ENCODE results near the gene CDK16. TPM values are rescaled to one million over a fixed set of nuclear protein-coding genes. Genes with fewer than 3 reads are reported as not detected.

The CDK16 gene
- total and polyA plus RNA-seq, 2 of the 4 experiments (the other 2 are of a cell fraction), result 85.3 to 106 TPM

- H4K5ac ChIP-seq (ENCODE audit: low read depth, low read length), result no peak overlapping the region
- ATAC-seq (ENCODE audit: low read depth) (no peak), DNase-seq (no peak)
- no peak overlapping the region for H3K56ac ChIP-seq (ENCODE audit: extremely low read depth, insufficient read depth, low read length)
- no peak overlapping the region for H3K4me2 ChIP-seq (ENCODE audit: low read depth, low read length)
- H3K4me3 ChIP-seq (ENCODE audit: insufficient read depth, low read depth, low read length), result no peak overlapping the region
- H3K27ac ChIP-seq (ENCODE audit: insufficient read depth, low read length), result no peak overlapping the region
- H3K9me3 ChIP-seq (ENCODE audit: control insufficient read depth, insufficient read depth, low read length), result no peaks in the 10 kb centered on the region
- no peak overlapping the region for H2BK5ac ChIP-seq (ENCODE audit: low read depth, low read length, poor library complexity, severe bottlenecking)
- no peak overlapping the region for H3K9ac ChIP-seq (ENCODE audit: low read depth, low read length)
- peaks cover 51% of the 10 kb centered on the region for H3K36me3 ChIP-seq (ENCODE audit: control insufficient read depth, insufficient read depth, low read length)
- ChIA-PET CTCF (no interaction called here), POLR2A (ENCODE audit: unreplicated experiment) (no interaction called here)
- no peak overlapping the region for H4K8ac ChIP-seq (ENCODE audit: low read depth in 2 of 2, low read length in 2 of 2)
- no peaks in the 10 kb centered on the region for H3K9me1 ChIP-seq (ENCODE audit: insufficient read depth, low read length)
- H3K27me3 ChIP-seq (ENCODE audit: control insufficient read depth, insufficient read depth, low read length), result peaks cover 22% of the 10 kb centered on the region; the same call in 1 of the 2 replicates
- H2AK9ac ChIP-seq (replicated peaks; ENCODE audit: low read depth, low read length, poor library complexity), result no peak overlapping the region
- dilution Hi-C loops (cut with HindIII; ENCODE audit: low sequenced_read_pairs, unreplicated experiment) (no loop called here), in situ Hi-C loops (cut with MboI; ENCODE audit: low sequenced_read_pairs) (no loop called here), intact Hi-C loops (cut with micrococcal nuclease) (no loop called here)
- H4K91ac ChIP-seq (ENCODE audit: insufficient read depth, low read depth, low read length), result no peak overlapping the region
- no peak overlapping the region for H2AFZ ChIP-seq (replicated peaks; ENCODE audit: low read length, poor library complexity)
- no TSS peak for BruUV-seq (replicated peaks)
- H3K79me1 ChIP-seq (ENCODE audit: low read depth in 1 of 2, low read length in 2 of 2), result 0 out of 4 replicates have a peak, but pooled peaks cover 0 to 3% of the 10 kb centered on the region in 2 experiments
- H2BK120ac ChIP-seq (ENCODE audit: low read depth, low read length), result no peak overlapping the region
- no peak overlapping the region for H2BK20ac ChIP-seq (ENCODE audit: low read depth, low read length)
- no peak overlapping the region for H2AK5ac ChIP-seq (ENCODE audit: low read depth, low read length)
- H3K4me1 ChIP-seq (ENCODE audit: control insufficient read depth, insufficient read depth, low read length), result no peaks in the 10 kb centered on the region
- H3K14ac ChIP-seq (replicated peaks; ENCODE audit: low read depth, low read length), result no peak overlapping the region
- no peak overlapping the region for H3K18ac ChIP-seq (ENCODE audit: low read depth, low read length)
- H3K23ac ChIP-seq (ENCODE audit: low read depth, low read length), result no peak overlapping the region
- no peaks in the 10 kb centered on the region for H4K20me1 ChIP-seq (ENCODE audit: insufficient read depth, low read length)
- WGBS, 2 experiments (ENCODE audit: extremely low coverage in 2 of 2, insufficient read length in 1 of 2), result 84% methylated on average over 5 of the region's 23 CpGs; no CpG with 5 or more reads in 1 of the 2 experiments
- H2BK15ac ChIP-seq (ENCODE audit: low read depth, low read length), result no peak overlapping the region
- TF ChIP-seq RAD21 (IDR thresholded peaks at IDR 0.05; ENCODE audit: low read length) (no peak), FOS (IDR thresholded peaks at IDR 0.05; ENCODE audit: low read depth, low read length) (no peak), NFE2L2 (IDR thresholded peaks at IDR 0.05; ENCODE audit: low read depth, low read length) (no peak), POLR2A (IDR thresholded peaks at IDR 0.05; ENCODE audit: low read depth, low read length) (no peak)
- no peak overlapping the region for H3K4ac ChIP-seq (ENCODE audit: low read depth, low read length)
Measured at GRCh38 chrX:47176101-47176740, 42.3 kb upstream of the CDK16 start.
